Panc1 (cell line): Measurements from ENCODE around the gene KCNQ1.

Experiments
- POLR2AphosphoS5 ChIP-seq: IDR thresholded peaks from 2 replicates; pipeline ENCODE4 v1.6.1; 2012; ENCODE audit warnings: mild to moderate bottlenecking, low read depth, low read length, moderate library complexity
- SIN3A ChIP-seq: IDR thresholded peaks from 2 replicates; pipeline ENCODE4 v1.6.1; 2012; ENCODE audit warnings: low read depth, mild to moderate bottlenecking, low read length, moderate library complexity, borderline replicate concordance; ENCODE audit not compliant: insufficient read depth
- TF ChIP-seq, protein P1 (sequence below): fragments of 450-650 bp; IDR thresholded peaks from 2 replicates; pipeline ENCODE4 v1.5.1; 2017; ENCODE audit warnings: mild to moderate bottlenecking

DNA sequence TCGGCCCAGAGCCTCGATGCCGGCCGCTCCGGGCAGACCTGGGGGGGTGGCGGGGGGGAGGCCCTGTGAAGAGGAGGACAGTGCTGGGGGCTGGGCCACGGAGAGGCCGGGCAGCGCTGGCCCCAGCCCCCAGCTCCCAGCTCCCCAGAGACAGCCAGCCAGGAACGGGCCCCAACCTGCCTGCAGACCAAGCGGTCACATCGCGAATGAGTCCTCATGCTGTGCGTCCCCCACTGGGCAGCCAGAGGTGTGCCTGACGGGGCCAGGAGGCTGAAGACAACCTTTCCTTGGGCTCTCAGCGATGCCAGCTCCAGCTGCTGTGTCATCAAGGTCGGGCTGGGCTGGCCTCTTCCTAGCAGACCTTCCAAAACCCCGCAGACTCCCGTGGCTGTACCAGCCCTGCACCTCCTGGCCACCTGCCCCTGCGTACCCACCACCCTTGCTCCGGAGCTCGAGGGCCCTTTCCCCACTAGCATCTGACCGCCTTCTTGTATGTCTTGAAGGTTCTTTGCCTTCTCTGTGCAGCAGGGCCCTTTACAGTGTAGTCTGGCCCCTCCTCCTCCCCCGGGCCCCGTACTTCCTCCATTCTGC is 352.4 kb downstream of the KCNQ1 start:
- TF ChIP-seq, protein P1, sequence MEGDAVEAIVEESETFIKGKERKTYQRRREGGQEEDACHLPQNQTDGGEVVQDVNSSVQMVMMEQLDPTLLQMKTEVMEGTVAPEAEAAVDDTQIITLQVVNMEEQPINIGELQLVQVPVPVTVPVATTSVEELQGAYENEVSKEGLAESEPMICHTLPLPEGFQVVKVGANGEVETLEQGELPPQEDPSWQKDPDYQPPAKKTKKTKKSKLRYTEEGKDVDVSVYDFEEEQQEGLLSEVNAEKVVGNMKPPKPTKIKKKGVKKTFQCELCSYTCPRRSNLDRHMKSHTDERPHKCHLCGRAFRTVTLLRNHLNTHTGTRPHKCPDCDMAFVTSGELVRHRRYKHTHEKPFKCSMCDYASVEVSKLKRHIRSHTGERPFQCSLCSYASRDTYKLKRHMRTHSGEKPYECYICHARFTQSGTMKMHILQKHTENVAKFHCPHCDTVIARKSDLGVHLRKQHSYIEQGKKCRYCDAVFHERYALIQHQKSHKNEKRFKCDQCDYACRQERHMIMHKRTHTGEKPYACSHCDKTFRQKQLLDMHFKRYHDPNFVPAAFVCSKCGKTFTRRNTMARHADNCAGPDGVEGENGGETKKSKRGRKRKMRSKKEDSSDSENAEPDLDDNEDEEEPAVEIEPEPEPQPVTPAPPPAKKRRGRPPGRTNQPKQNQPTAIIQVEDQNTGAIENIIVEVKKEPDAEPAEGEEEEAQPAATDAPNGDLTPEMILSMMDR: no peak
- TF ChIP-seq POLR2AphosphoS5: no peak
- no peak for TF ChIP-seq SIN3A
